ENCODE measurements around the gene RPS25.

DNA sequence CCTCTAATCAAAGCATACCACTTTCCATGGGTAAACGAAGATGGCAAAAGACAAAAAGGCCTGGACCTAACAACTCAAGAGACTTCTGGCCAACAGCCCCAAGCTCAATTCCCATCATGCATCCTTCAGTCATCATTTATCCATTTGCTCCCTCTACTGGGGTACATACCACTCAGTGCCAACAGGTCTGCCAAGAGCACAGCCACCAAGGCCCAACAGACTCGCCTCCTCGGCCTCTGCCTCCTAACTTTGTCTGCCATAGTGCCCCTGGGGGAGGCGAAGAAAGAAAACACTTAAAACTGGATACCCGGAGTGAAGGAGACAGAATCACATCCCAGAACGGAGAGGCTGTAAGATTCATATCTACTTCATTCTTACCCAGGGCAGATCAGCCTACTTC lies 37.8 kb upstream of the RPS25 start:
- TF ChIP-seq, protein P1, sequence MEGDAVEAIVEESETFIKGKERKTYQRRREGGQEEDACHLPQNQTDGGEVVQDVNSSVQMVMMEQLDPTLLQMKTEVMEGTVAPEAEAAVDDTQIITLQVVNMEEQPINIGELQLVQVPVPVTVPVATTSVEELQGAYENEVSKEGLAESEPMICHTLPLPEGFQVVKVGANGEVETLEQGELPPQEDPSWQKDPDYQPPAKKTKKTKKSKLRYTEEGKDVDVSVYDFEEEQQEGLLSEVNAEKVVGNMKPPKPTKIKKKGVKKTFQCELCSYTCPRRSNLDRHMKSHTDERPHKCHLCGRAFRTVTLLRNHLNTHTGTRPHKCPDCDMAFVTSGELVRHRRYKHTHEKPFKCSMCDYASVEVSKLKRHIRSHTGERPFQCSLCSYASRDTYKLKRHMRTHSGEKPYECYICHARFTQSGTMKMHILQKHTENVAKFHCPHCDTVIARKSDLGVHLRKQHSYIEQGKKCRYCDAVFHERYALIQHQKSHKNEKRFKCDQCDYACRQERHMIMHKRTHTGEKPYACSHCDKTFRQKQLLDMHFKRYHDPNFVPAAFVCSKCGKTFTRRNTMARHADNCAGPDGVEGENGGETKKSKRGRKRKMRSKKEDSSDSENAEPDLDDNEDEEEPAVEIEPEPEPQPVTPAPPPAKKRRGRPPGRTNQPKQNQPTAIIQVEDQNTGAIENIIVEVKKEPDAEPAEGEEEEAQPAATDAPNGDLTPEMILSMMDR (conservative IDR thresholded peaks at IDR 0.05; ENCODE audit: low read length), result peak; percentile 65
- TF ChIP-seq EZH2phosphoT487 (IDR thresholded peaks at IDR 0.05; ENCODE audit: borderline replicate concordance, low read depth, low read length), result no peak

Measured in OCI-LY7 (cell line).